Ectodermal cell (in vitro differentiated cells): Measurements from ENCODE around the gene ARL8A.
"Not testable (repeated sequence)": the region's sequence is repeated elsewhere in the genome, so short reads cannot be mapped to it uniquely, and the experiment has no call there.

Source experiments
- H3K27ac ChIP-seq: 2 replicates; pipeline ENCODE4 v1.7.0; 2013; ENCODE audit warnings: mild to moderate bottlenecking, low read depth, low read length; ENCODE audit not compliant: insufficient read depth, poor library complexity, severe bottlenecking
- H3K27me3 ChIP-seq: 2 replicates; pipeline ENCODE4 v1.7.0; 2013; ENCODE audit warnings: mild to moderate bottlenecking, low read length; ENCODE audit not compliant: insufficient read depth, control insufficient read depth, poor library complexity, severe bottlenecking
- H3K36me3 ChIP-seq: one replicate; pipeline ENCODE4 v1.7.0; 2013; ENCODE audit warnings: low read length; ENCODE audit not compliant: control insufficient read depth, insufficient read depth
- H3K4me1 ChIP-seq: one replicate; pipeline ENCODE4 v1.7.0; 2013; ENCODE audit warnings: low read length; ENCODE audit not compliant: control insufficient read depth, insufficient read depth
- H3K4me3 ChIP-seq: 2 replicates; pipeline ENCODE4 v1.7.0; 2013; ENCODE audit warnings: low read depth, low read length, control low read depth; ENCODE audit not compliant: insufficient read depth
- H3K9me3 ChIP-seq: 2 replicates; pipeline ENCODE4 v1.7.0; 2013; ENCODE audit warnings: mild to moderate bottlenecking, low read length, moderate library complexity; ENCODE audit not compliant: control insufficient read depth
- WGBS, 2 experiments: methylation state at CpG; one replicate each; pipeline ENCODE4 v1.1.7; 2013; ENCODE audit warnings: missing lambda C conversion rate in 2 of 2; 5-methylcytosine and 5-hydroxymethylcytosine counted together

The ARL8A gene

DNA sequence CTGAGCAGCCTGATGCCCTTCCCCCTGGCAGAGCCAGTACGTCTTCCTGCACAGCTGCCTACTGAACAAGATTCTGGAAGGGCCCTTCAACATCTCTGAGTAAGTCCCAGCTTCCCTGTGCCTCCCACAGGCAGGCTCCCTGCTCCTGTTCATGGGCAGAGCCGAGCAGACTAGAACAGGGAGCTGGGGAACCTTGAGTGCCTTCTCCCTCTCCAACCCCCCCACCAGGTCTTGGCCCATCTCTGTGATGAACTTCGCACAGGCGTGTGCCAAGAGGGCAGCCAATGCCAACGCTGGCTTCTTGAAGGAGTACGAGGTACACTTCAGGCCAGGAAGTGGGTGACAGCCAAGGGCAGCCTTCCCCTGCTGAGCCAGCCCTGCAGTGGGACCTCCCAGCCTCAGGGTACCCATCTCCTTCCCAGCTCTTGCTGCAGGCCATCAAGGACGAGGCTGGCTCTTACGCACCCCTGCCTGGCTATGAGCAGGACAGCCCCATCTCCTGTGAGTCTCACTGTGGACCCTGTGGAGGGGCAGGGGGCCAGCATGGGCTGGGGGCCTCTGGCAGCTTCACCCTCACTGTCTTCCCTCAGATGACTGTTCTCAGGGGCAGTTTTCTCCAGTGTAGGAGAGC, 42.6 kb upstream of the ARL8A start:
- Histone ChIP-seq H3K4me3 (no peak overlapping the region), H3K9me3 (no peaks in the 10 kb centered on the region), H3K27me3 (no peaks in the 10 kb centered on the region), H3K36me3 (no peaks in the 10 kb centered on the region), H3K4me1 (peaks cover 4% of the 10 kb centered on the region), H3K27ac (no peak overlapping the region)
- WGBS, 2 experiments, result 84 to 88% methylated on average over 8 of the region's 8 CpGs

DNA sequence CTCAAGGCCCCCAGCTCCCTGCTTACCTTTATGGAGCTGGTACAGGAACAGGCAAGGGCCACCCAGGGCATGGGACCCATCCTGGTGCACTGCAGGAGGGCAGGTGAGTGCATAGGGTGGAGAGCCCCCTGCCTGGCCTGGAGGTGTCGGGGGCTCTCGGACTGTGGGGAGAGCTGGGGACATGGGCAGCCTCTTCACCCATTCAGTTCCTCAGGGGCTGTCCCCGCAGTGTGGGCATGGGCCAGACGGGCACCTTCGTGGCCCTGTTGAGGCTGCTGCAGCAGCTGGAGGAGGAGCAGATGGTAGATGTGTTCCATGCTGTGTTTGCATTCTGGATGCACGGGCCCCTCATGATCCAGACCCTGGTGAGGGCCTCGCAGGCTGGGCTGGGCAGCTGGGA, 41.8 kb upstream of the ARL8A start:
- no peaks in the 10 kb centered on the region for H3K36me3 ChIP-seq
- 93% methylated on average over 7 of the region's 7 CpGs for WGBS, 2 experiments
- no peaks in the 10 kb centered on the region for H3K9me3 ChIP-seq
- H3K27ac ChIP-seq, result no peak overlapping the region
- H3K4me1 ChIP-seq, result peaks cover 4% of the 10 kb centered on the region
- no peak overlapping the region for H3K4me3 ChIP-seq
- H3K27me3 ChIP-seq, result no peaks in the 10 kb centered on the region

DNA sequence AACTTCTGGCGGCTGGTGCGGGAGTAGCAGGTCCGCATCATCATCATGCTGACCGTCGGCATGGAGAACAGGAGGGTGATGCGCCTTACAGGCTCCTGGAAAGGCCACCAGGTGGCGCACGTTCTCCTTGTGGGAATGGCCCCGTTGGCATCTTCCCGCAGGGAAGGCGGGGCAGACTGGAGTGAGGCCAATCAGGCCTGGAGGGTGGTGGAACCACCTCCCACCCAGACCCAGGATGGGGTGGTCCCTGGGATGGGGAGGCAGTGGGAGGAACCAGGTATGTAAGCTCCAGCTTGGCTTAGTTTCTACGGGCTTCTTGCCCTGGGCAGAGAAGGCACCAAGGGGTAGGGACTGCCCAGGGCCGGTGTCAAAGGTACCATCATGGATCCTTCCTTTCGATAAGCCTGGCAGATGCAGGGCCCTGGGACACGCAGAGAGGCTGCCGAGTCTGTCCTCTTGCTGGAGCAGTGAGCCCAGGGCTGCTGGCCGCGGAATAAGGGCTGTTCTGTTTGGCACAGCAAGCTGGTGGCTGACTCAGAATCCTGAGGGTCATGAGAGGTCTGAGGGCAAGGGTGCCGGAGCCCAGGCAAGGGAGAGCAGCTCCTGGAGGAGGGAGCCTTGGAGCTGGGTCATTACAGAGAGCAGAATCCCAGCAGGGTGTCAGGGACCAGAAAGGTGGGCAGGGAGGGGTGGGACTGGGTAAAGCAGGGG, 40.4 kb upstream of the ARL8A start:
- 28 to 30% methylated on average over 19 of the region's 19 CpGs for WGBS, 2 experiments
- no peaks in the 10 kb centered on the region for H3K36me3 ChIP-seq
- peaks cover 4% of the 10 kb centered on the region for H3K4me1 ChIP-seq
- no peaks in the 10 kb centered on the region for H3K9me3 ChIP-seq
- no peak overlapping the region for H3K27ac ChIP-seq
- no peaks in the 10 kb centered on the region for H3K27me3 ChIP-seq
- H3K4me3 ChIP-seq, result no peak overlapping the region

DNA sequence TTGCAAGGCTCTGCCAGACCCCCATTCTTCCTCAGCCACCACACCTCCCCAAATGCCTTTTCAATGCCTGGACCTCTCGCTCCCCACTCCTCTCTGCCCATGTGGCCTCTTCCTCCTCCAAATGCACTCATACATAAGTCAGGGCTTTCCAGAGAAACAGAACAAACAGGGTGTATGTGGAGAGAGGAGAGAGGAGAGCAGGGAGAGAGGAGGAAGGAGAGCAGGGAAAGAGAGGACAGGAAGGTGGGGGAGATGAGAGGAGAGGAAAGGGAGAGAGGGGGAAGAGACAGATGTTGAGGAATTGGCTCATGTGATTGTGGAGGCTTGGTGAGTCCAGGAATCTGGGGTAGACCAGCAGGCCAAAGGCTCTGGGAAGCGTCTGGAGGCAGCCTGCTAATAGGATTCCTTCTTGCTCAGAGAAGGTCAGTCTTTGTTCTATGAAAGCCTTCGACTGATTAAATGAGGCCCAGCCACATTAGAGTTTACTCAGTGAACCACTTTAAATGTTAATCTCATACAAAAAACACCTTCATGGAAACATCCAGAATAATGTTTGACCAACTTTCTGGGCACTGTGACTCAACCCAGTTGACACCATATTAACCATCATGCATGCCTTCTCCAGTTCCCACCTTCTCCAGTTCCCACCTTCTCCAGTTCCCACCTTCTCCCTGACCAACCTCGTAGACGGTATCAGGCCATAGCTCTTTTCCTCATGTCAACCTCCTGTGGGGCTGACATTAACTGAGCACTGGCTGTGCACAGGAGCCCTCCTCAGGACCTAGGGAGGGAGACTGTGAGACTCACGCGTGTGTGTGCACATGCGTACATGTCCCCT, 37.7 kb upstream of the ARL8A start:
- peaks cover 4% of the 10 kb centered on the region for H3K4me1 ChIP-seq
- no peaks in the 10 kb centered on the region for H3K27me3 ChIP-seq
- H3K36me3 ChIP-seq, result no peaks in the 10 kb centered on the region
- 94% methylated on average over 8 of the region's 8 CpGs for WGBS, 2 experiments
- H3K27ac ChIP-seq, result no peak overlapping the region
- H3K9me3 ChIP-seq, result no peaks in the 10 kb centered on the region
- H3K4me3 ChIP-seq, result no peak overlapping the region

DNA sequence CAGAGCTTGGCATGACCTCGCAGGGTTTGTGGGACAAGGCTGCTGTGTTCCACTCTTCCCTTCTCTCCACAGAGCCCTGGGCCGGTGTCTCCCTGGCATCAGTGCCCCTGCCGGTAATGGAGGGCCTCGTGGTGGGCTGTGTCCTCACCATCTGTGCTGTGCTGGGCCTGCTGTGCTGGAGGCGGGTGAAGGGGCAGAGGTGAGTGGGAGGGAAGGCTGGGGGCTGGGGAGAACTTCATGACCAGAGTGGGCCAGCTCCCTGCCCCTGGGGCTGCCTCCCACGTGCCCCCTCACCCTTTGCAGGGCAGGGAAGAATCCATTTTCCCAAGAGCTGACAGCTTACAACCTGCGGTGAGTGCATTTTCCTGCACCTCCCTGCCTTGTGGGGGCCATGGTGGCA, 37.0 kb upstream of the ARL8A start:
- no peaks in the 10 kb centered on the region for H3K9me3 ChIP-seq
- no peak overlapping the region for H3K27ac ChIP-seq
- peaks cover 4% of the 10 kb centered on the region for H3K4me1 ChIP-seq
- H3K27me3 ChIP-seq, result no peaks in the 10 kb centered on the region
- H3K36me3 ChIP-seq, result no peaks in the 10 kb centered on the region
- H3K4me3 ChIP-seq, result no peak overlapping the region
- 93 to 94% methylated on average over 7 of the region's 7 CpGs for WGBS, 2 experiments

DNA sequence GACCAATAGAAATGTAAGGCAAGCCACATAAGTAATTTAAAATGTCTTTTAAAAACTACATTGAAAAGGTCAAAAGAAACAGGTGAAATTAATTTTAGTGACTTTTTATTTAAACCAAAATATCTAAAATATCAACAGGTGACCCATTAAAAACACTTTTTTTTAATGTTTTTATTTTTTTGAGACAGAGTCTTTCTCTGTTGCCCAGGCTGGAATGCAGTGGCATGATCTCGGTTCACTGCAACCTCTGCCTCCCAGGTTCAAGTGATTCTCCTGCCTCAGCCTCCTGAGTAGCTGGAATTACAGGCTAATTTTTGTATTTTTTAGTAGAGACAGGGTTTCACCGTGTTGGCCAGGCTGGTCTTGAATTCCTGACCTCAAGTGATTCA, 36.2 kb upstream of the ARL8A start:
- WGBS, 2 experiments, result 75 to 83% methylated on average over 2 of the region's 2 CpGs
- not testable (repeated sequence) for H3K36me3 ChIP-seq, H3K9me3 ChIP-seq, H3K27me3 ChIP-seq, H3K4me1 ChIP-seq, H3K4me3 ChIP-seq, H3K27ac ChIP-seq

DNA sequence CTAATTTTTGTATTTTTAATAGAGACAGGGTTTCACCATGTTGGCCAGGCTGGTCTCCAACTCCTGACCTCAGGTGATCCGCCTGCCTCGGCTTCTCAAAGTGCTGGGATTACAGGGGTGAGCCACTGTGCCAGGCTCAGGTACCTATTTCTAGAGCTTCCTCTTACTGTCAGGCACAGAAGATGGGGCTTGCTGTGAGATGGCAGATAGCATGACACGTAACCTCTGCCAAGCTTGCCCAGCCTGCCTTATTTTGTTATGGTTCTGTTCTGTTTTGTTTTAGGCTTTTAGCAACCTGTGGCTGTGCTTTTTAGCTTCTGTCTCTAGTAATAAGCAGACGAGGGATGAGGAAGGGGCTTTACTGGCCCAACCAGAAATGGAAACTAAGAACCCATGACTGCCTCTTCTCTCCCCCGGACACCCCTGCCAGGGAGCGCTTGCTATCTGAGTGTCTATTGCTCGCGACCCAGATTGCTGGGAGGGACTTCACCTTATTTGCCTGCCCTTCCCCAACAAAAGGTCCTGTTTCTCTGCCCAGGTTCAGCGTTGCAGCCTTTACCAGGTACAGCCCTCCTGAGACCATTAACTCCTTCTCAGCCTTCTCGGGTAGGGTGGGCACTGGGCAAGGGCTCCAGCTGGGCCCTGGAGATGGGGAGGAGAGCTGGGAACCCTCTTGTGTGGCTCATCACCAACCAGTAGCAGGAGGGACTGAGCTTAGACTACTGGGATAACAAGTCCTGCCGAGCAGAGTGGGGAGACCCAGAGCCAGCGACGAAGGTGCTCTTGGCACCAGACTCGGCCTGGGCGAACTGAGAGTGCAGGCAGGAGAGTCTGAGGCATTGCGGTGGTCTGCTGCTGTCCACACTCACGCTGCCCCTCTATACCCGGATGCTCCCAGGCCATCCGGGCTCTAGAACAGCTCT, 35.6 kb upstream of the ARL8A start:
- Histone ChIP-seq H3K27ac (no peak overlapping the region), H3K4me3 (no peak overlapping the region), H3K36me3 (no peaks in the 10 kb centered on the region), H3K9me3 (no peaks in the 10 kb centered on the region), H3K4me1 (peaks cover 3% of the 10 kb centered on the region), H3K27me3 (no peaks in the 10 kb centered on the region)
- 86 to 87% methylated on average over 19 of the region's 19 CpGs for WGBS, 2 experiments

DNA sequence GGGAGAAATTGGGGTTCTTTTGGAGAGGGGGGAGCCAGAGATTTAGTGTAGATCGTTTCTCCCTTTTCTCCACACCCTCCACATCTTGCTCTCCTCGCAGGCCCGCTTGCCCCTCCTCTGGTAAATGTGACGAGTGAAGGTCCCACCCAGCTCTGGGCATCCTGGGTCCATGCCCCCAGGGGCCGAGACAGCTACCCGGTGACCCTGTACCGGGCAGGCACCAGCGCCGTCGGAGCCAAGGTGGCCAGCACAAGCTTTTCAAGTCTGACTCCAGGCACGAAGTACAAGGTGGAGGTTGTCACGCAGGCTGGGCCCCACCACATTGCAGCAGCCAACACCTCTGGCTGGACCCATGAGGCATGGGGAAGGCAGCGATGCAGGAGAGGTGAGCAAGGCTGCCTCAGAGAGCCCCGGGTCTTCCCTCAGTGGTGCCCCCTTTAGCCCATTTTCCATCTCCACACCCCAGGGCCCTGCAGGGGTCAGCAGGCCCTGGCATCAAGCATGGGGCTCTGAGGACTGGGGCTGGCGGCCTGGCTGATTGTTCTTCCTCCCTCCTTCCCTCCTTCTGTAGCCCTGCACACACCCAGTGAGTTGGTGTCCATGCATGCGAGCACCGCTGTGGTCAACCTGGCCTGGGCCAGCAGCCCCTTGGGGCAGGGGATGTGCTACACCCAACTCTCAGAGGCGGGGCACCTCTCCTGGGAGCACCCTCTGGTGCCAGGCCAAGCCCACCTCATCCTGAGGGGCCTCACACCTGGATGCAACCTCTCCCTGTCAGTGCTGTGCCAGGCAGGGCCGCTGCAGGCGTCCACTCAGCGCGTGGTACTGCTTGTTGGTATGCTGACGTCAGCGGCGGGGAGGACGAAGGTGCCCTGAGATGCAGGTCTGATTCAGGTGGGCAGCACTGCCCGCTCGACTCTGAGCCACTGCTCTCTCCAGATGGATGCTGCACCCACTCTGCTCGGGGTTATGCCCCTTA, 32.7 kb upstream of the ARL8A start:
- H3K27ac ChIP-seq, result no peak overlapping the region
- H3K4me1 ChIP-seq, result no peaks in the 10 kb centered on the region
- H3K4me3 ChIP-seq, result no peak overlapping the region
- no peaks in the 10 kb centered on the region for H3K36me3 ChIP-seq
- H3K9me3 ChIP-seq, result no peaks in the 10 kb centered on the region
- WGBS, 2 experiments, result 92 to 94% methylated on average over 29 of the region's 29 CpGs
- no peaks in the 10 kb centered on the region for H3K27me3 ChIP-seq

DNA sequence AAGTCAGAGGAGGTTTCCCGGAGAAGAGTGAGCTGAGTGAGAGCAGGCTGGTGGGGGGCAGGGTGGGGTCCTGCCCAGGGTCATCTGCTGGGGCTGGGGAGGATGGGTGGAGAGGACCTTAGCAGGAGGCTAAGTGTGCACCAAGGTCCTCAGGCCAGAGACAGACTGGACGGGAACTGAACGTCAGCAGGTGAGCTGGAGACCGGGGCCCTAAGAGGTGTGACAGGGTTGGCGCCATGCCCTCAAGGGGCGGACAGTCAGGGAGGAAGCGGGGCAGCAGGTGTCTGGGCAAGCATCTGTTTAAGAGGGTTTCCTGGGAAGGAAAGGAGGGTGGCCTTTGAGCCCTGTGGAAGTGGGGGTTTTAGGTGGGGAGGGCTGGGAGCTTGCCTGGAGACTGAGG, 29.5 kb upstream of the ARL8A start:
- WGBS, 2 experiments, result 81% methylated on average over 7 of the region's 7 CpGs

More for the DNA sequence above, 29.5 kb upstream of the ARL8A start:
- Histone ChIP-seq H3K9me3 (no peaks in the 10 kb centered on the region), H3K27ac (no peak overlapping the region), H3K4me1 (no peaks in the 10 kb centered on the region), H3K27me3 (no peaks in the 10 kb centered on the region), H3K4me3 (no peak overlapping the region), H3K36me3 (no peaks in the 10 kb centered on the region)
